MM.1S (cell line): ENCODE measurements around the gene TWF2.

Experiments used
- DNase-seq: peaks from one replicate; pipeline ENCODE4 v3.0.0-alpha.2; 2015
- H2AFZ ChIP-seq: fragments of 300-600 bp; sonication (generic); 2 replicates; pipeline ENCODE4 v1.6.0; 2016; ENCODE audit warnings: antibody characterized with exemption, low read length
- H3F3A ChIP-seq: fragments of 300-600 bp; sonication (generic); 2 replicates; pipeline ENCODE4 v1.6.1; 2016; ENCODE audit warnings: mild to moderate bottlenecking, antibody characterized with exemption, low read length, moderate library complexity, mixed read lengths; ENCODE audit not compliant: insufficient read depth
- H3K27ac ChIP-seq: fragments of 300-600 bp; sonication (generic); 2 replicates; pipeline ENCODE4 v1.5.1; 2016; ENCODE audit warnings: mild to moderate bottlenecking, low read length
- H3K27me3 ChIP-seq: fragments of 300-600 bp; sonication (generic); replicated peaks from 2 replicates; pipeline ENCODE4 v1.6.0; 2016; ENCODE audit warnings: low read length; ENCODE audit not compliant: insufficient read depth
- H3K36me3 ChIP-seq: fragments of 300-600 bp; sonication (generic); replicated peaks from 2 replicates; pipeline ENCODE4 v1.6.1; 2016; ENCODE audit warnings: mild to moderate bottlenecking, low read length, mixed read lengths; ENCODE audit not compliant: insufficient read depth
- H3K4me1 ChIP-seq: fragments of 300-600 bp; sonication (generic); 2 replicates; pipeline ENCODE4 v1.6.1; 2016; ENCODE audit warnings: low read length, mixed read lengths
- H3K4me2 ChIP-seq: fragments of 300-600 bp; sonication (generic); 2 replicates; pipeline ENCODE4 v1.6.0; 2016; ENCODE audit warnings: low read depth, low read length
- H3K4me3 ChIP-seq: fragments of 300-600 bp; sonication (generic); 2 replicates; pipeline ENCODE4 v1.5.1; 2016; ENCODE audit warnings: low read length, mixed read lengths
- H3K79me2 ChIP-seq: fragments of 300-600 bp; sonication (generic); 2 replicates; pipeline ENCODE4 v1.6.1; 2016; ENCODE audit warnings: mixed run types, low read length, mixed read lengths
- H3K9ac ChIP-seq: fragments of 300-600 bp; sonication (generic); 2 replicates; pipeline ENCODE4 v1.6.1; 2016; ENCODE audit warnings: low read length, mixed read lengths
- H3K9me2 ChIP-seq: fragments of 300-600 bp; sonication (generic); replicated peaks from 2 replicates; pipeline ENCODE4 v1.6.1; 2016; ENCODE audit warnings: mild to moderate bottlenecking, low read length, mixed read lengths; ENCODE audit not compliant: insufficient read depth
- H3K9me3 ChIP-seq: fragments of 300-600 bp; sonication (generic); replicated peaks from 2 replicates; pipeline ENCODE4 v1.6.1; 2016; ENCODE audit warnings: mild to moderate bottlenecking, low read length, mixed read lengths; ENCODE audit not compliant: insufficient read depth
- H4K20me1 ChIP-seq: fragments of 300-600 bp; sonication (generic); 2 replicates; pipeline ENCODE4 v1.6.1; 2016; ENCODE audit warnings: mild to moderate bottlenecking, low read length, moderate library complexity, mixed read lengths; ENCODE audit not compliant: insufficient read depth
- EZH2 ChIP-seq: fragments of 300-600 bp; sonication (generic); optimal IDR thresholded peaks from 2 replicates; pipeline ENCODE3; 2017; ENCODE audit warnings: low read depth, mild to moderate bottlenecking, antibody characterized with exemption, low read length, mixed read lengths
- EZH2phosphoT487 ChIP-seq: fragments of 300-600 bp; sonication (generic); IDR thresholded peaks from 2 replicates; pipeline ENCODE4 v1.6.1; 2018; ENCODE audit warnings: antibody characterized with exemption, low read length
- TF ChIP-seq, protein P1 (sequence below): fragments of 300-600 bp; sonication (generic); IDR thresholded peaks from 2 replicates; pipeline ENCODE4 v1.5.1; 2016; ENCODE audit warnings: antibody characterized with exemption, low read length, mixed read lengths

TWF2 gene

DNA sequence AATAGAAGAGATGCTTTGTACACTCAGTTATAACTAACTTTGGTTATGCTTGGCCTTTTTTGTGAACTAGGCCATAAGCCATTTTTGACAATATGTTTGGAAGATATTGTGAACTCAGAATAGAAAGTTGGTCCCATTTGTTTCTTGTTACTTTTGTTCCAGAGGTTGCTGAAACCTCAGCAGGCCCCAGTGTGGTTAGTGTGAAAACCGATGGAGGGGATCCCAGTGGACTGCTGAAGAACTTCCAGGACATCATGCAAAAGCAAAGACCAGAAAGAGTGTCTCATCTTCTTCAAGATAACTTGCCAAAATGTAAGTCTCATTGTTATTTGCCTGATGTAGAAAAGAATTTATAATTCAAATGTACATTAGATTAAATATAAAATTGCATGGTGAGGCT, 35.3 kb downstream of the TWF2 start:
- H3K9me2 ChIP-seq: no peaks in the 10 kb centered on the region
- no peak overlapping the region for H3K4me2 ChIP-seq
- TF ChIP-seq, protein P1, sequence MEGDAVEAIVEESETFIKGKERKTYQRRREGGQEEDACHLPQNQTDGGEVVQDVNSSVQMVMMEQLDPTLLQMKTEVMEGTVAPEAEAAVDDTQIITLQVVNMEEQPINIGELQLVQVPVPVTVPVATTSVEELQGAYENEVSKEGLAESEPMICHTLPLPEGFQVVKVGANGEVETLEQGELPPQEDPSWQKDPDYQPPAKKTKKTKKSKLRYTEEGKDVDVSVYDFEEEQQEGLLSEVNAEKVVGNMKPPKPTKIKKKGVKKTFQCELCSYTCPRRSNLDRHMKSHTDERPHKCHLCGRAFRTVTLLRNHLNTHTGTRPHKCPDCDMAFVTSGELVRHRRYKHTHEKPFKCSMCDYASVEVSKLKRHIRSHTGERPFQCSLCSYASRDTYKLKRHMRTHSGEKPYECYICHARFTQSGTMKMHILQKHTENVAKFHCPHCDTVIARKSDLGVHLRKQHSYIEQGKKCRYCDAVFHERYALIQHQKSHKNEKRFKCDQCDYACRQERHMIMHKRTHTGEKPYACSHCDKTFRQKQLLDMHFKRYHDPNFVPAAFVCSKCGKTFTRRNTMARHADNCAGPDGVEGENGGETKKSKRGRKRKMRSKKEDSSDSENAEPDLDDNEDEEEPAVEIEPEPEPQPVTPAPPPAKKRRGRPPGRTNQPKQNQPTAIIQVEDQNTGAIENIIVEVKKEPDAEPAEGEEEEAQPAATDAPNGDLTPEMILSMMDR: no peak
- TF ChIP-seq EZH2: no peak
- TF ChIP-seq EZH2phosphoT487: no peak
- H3K4me1 ChIP-seq: peaks cover 8% of the 10 kb centered on the region
- no peaks in the 10 kb centered on the region for H4K20me1 ChIP-seq
- H3K27me3 ChIP-seq: no peaks in the 10 kb centered on the region
- no peaks in the 10 kb centered on the region for H3K9me3 ChIP-seq
- no peak overlapping the region for H3K27ac ChIP-seq
- no peak overlapping the region for H3K9ac ChIP-seq
- H3K4me3 ChIP-seq: no peak overlapping the region
- DNase-seq: no peak
- no peak overlapping the region for H2AFZ ChIP-seq
- H3K79me2 ChIP-seq: peaks cover 9% of the 10 kb centered on the region
- H3F3A ChIP-seq: no peaks in the 10 kb centered on the region
- H3K36me3 ChIP-seq: peaks cover 4% of the 10 kb centered on the region

DNA sequence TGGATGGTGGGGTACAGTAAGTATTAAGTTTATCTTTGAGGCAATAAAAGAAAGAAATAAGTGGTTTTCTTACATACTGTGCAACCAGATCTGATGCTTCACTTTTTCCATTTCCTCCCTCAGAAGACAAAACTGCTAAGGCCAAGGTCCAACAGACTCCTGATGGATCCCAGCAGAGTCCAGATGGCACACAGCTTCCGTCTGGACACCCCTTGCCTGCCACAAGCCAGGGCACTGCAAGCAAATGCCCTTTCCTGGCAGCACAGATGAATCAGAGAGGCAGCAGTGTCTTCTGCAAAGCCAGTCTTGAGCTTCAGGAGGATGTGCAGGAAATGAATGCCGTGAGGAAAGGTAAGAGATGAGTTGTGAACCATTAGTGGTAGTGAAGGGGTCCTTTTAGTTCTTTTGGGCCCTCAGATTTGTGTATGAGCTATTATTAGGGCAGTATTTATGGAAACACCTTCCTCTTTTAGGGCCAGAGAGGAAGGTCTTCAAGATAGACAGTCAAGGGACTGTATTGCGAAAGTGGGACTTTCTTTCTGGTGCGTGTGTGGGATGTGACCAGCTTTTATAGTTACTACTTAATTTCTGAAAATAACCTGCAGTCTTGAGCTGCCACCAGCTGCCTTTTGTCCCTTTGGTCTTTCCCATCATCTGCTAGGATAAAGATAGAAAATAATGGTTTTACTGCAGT, 36.4 kb downstream of the TWF2 start:
- H3K9ac ChIP-seq: no peak overlapping the region
- H3K9me2 ChIP-seq: no peaks in the 10 kb centered on the region
- H3K4me2 ChIP-seq: no peak overlapping the region
- H4K20me1 ChIP-seq: no peaks in the 10 kb centered on the region
- no peaks in the 10 kb centered on the region; the same call in none of the 2 replicates for H3K36me3 ChIP-seq
- peaks cover 9% of the 10 kb centered on the region for H3K4me1 ChIP-seq
- no peak for DNase-seq
- no peak overlapping the region for H2AFZ ChIP-seq
- H3K9me3 ChIP-seq: no peaks in the 10 kb centered on the region
- no peaks in the 10 kb centered on the region for H3K27me3 ChIP-seq
- H3F3A ChIP-seq: no peaks in the 10 kb centered on the region
- H3K79me2 ChIP-seq: peaks cover 16% of the 10 kb centered on the region
- H3K4me3 ChIP-seq: no peak overlapping the region
- TF ChIP-seq, protein P1: no peak
- TF ChIP-seq EZH2 (no peak), EZH2phosphoT487 (no peak)
- no peak overlapping the region for H3K27ac ChIP-seq

DNA sequence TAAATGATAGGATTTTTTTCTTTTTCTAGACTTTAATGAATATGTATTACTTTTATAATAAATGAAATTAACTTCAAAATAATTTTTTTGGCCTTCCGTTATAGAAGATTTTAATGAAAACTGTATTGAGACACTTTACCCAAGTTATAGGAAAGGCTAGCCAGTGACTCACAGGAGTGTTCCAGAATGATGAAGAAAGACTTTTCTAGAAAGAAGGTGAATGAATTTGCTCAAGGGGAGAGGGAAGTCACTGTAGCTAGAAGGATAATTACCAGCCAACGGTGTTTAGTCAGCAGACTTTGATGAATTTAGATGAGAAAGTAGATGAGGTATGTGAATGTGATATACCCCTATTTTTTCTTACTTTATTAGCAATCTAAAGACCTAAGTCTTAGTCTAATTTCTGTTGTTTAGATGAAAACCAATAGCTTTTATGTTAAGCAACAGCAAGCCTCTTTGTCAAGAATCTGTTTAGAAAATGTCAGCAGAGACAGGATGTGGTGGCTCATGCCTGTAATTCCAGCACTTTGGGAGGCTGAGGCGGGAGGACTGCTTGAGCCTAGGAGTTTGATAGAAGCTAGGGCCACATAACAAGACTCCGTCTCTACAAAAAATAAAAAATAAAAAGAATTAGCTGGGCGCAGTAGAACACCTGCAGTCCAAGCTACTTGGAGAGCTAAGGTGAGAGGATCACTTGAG, 37.8 kb downstream of the TWF2 start:
- DNase-seq: no peak
- Histone ChIP-seq H3K79me2 (peaks cover 16% of the 10 kb centered on the region), H3K9me2 (no peaks in the 10 kb centered on the region), H3K9ac (no peak overlapping the region), H3K4me2 (no peak overlapping the region), H3K27me3 (no peaks in the 10 kb centered on the region), H3K9me3 (no peaks in the 10 kb centered on the region), H3K36me3 (no peaks in the 10 kb centered on the region; the same call in none of the 2 replicates), H4K20me1 (no peaks in the 10 kb centered on the region), H3K4me3 (no peak overlapping the region), H3K27ac (no peak overlapping the region), H3F3A (no peaks in the 10 kb centered on the region), H3K4me1 (peaks cover 11% of the 10 kb centered on the region), H2AFZ (no peak overlapping the region)
- TF ChIP-seq EZH2phosphoT487: no peak
- TF ChIP-seq EZH2: no peak
- TF ChIP-seq, protein P1: no peak
